ENCODE data around the gene ENOX1. TPM values are rescaled to one million over a fixed set of nuclear protein-coding genes. Genes with fewer than 3 reads are reported as not detected.
"Not testable (repeated sequence)": the region's sequence is repeated elsewhere in the genome, so short reads cannot be mapped to it uniquely, and the experiment has no call there.

The ENOX1 gene
- total and polyA plus RNA-seq, 5 donors = 2.1 to 2.6 (median 2.2) TPM

DNA sequence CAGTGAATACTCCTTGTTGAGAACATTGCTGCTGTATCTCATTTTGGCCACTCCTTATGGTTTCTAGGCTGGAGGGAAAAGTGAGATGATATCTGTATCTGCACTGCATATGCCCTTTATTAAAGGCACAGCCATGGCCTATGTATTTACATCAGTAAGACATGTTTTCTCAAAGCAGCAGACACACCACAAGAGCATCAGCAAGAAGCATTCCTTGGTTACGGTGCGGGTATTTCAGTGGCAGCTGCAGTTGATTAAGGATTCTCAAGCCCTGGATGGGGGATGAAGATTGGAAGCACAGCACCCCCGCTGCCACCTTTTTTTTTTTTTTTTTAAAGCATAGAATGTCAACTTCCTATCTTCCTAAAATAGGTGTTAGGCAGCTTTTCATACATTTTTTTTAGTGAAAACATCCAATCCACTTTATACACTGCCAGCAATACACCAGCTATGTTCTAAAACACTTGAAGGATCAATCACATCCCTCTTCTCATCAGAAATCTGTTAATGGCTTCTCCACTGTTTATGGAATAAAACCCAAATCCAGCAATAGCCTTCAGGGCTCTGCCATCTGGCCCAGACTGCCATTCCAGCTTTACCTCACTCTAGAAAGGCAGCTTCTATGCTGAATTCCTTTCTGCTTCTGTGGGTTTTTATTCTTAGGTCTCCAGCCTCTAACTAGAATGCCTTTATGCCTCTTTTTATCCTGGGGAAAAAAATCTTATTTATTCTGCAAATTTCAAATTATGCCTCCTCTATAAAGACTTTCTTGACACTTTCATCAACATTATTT is 432.4 kb downstream of the ENOX1 start:
- Histone ChIP-seq H3K4me3 (ENCODE audit: low read length) (no peak overlapping the region), H3K9me3 (ENCODE audit: control insufficient read depth, low read length) (no peaks in the 10 kb centered on the region), H3K27me3 (ENCODE audit: control insufficient read depth, insufficient read depth) (no peaks in the 10 kb centered on the region), H3K27ac (ENCODE audit: low read length) (no peak overlapping the region), H3K4me1 (ENCODE audit: control insufficient read depth, insufficient read depth, low read length) (peaks cover 6% of the 10 kb centered on the region)
- WGBS = 96% methylated on average over 3 of the region's 3 CpGs
- intact Hi-C loops (cut with DNase I) = no loop called here
- DNase-seq (no peak), ATAC-seq (no peak)

DNA sequence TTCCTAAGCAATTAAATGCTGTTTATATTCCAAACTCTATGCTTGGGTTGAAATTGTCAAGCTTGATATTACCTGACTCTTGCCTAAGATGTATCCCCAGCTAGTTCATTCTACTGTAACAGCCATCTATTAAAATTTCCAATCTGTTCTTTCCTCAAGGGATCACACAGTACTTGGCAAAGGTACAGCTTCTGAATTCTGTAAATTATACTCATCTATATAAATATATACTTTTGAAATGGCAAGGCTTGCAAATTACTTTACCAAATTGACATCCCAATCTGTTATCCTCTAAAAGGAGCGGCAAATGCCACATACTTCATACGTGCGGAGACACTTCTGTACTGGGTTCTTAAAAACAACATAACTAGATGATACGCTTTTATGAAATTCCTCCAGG is 433.1 kb downstream of the ENOX1 start:
- intact Hi-C loops (cut with DNase I) = no loop called here
- ATAC-seq (no peak), DNase-seq (no peak)
- no peak overlapping the region for H3K27ac ChIP-seq (ENCODE audit: low read length)
- H3K4me1 ChIP-seq (ENCODE audit: control insufficient read depth, insufficient read depth, low read length) = peaks cover 6% of the 10 kb centered on the region
- no peaks in the 10 kb centered on the region for H3K9me3 ChIP-seq (ENCODE audit: control insufficient read depth, low read length)
- no peaks in the 10 kb centered on the region for H3K27me3 ChIP-seq (ENCODE audit: control insufficient read depth, insufficient read depth)
- no peak overlapping the region for H3K4me3 ChIP-seq (ENCODE audit: low read length)
- WGBS = 97% methylated on average over 4 of the region's 4 CpGs

DNA sequence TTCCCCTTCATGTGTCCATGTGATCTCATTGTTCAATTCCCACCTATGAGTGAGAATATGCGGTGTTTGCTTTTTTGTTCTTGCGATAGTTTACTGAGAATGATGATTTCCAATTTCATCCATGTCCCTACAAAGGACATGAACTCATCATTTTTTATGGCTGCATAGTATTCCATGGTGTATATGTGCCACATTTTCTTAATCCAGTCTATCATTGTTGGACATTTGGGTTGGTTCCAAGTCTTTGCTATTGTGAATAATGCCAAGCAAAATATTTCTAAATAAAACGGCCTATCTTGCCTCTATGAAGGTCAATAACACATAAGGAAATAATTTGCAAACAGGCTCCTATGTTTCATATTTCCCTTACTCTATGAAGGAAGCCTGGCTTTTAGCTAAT is 435.2 kb downstream of the ENOX1 start:
- H3K9me3 ChIP-seq (ENCODE audit: control insufficient read depth, low read length); H3K27ac ChIP-seq (ENCODE audit: low read length); DNase-seq; ATAC-seq; intact Hi-C loops (cut with DNase I); H3K4me3 ChIP-seq (ENCODE audit: low read length); H3K27me3 ChIP-seq (ENCODE audit: control insufficient read depth, insufficient read depth); H3K4me1 ChIP-seq (ENCODE audit: control insufficient read depth, insufficient read depth, low read length): not testable (repeated sequence)
- WGBS = 83% methylated on average over 3 of the region's 3 CpGs

DNA sequence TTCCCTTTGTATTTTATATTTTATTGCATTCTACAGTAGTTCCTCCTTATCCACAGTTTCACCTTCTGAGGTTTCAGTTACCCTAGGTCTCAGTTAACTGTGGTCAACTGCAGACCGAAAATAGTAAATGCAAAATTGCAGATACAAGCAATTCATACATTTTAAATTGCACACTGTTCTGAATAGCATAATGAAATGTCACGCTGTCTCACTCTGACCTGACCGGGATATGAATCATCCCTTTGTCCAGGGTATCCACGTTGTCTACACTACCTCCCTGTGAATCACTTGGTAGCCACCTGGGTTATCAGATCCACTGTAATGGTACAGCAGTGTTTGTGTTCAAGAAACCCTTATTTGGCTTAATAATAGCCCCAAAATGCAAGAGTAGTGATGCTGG is 438.4 kb downstream of the ENOX1 start:
- DNase-seq (no peak), ATAC-seq (no peak)
- no peaks in the 10 kb centered on the region for H3K27me3 ChIP-seq (ENCODE audit: control insufficient read depth, insufficient read depth)
- intact Hi-C loops (cut with DNase I) = no loop called here
- H3K4me1 ChIP-seq (ENCODE audit: control insufficient read depth, insufficient read depth, low read length) = no peaks in the 10 kb centered on the region
- 79% methylated on average over 4 of the region's 4 CpGs for WGBS
- H3K9me3 ChIP-seq (ENCODE audit: control insufficient read depth, low read length) = no peaks in the 10 kb centered on the region
- no peak overlapping the region for H3K4me3 ChIP-seq (ENCODE audit: low read length)
- no peak overlapping the region for H3K27ac ChIP-seq (ENCODE audit: low read length)

DNA sequence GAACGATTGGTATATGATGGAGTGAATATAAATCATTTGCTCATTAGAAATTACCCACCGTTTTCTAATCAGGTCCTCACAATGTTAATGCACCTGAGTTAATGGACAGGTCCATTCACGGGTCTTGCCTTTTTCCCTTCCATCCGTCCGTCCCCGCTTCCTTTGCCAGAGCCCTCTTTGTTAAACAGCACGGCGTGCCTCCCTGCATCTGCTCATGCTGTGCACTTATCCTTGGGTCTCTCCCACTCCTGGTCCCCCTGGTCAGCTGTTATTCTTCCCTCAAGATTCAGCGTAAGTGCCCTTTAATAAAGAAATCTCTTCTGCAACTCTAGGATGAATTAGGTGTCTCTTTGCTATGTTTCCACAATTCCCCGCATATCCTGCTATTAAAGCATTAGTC is 438.9 kb downstream of the ENOX1 start:
- no peak overlapping the region for H3K27ac ChIP-seq (ENCODE audit: low read length)
- H3K4me3 ChIP-seq (ENCODE audit: low read length) = no peak overlapping the region
- ATAC-seq (no peak), DNase-seq (no peak)
- no peaks in the 10 kb centered on the region for H3K9me3 ChIP-seq (ENCODE audit: control insufficient read depth, low read length)
- H3K4me1 ChIP-seq (ENCODE audit: control insufficient read depth, insufficient read depth, low read length) = no peaks in the 10 kb centered on the region
- no peaks in the 10 kb centered on the region for H3K27me3 ChIP-seq (ENCODE audit: control insufficient read depth, insufficient read depth)
- 89% methylated on average over 10 of the region's 10 CpGs for WGBS
- intact Hi-C loops (cut with DNase I) = no loop called here

DNA sequence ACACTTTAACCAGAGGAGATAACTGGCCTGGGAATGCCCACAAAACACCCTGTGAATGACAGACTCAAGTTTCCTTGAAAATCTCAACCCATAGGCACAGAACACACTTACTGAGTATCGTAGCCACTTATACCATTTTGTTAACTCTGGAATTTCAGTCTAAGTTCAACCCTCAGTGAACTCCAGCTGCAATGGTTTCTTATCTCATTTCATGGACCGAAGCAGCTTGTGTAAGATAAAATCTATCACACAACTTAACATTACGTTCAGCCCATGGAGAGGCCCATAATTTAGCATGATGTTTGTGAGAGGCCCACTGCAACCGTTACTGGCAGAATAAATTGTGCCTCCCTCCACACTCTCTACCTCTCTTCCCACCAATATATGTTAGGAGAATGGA is 440.3 kb downstream of the ENOX1 start:
- Histone ChIP-seq H3K9me3 (ENCODE audit: control insufficient read depth, low read length) (no peaks in the 10 kb centered on the region), H3K27me3 (ENCODE audit: control insufficient read depth, insufficient read depth) (no peaks in the 10 kb centered on the region), H3K4me3 (ENCODE audit: low read length) (no peak overlapping the region), H3K4me1 (ENCODE audit: control insufficient read depth, insufficient read depth, low read length) (no peaks in the 10 kb centered on the region), H3K27ac (ENCODE audit: low read length) (no peak overlapping the region)
- DNase-seq (no peak), ATAC-seq (no peak)
- 44% methylated on average over 4 of the region's 4 CpGs for WGBS
- intact Hi-C loops (cut with DNase I) = no loop called here

DNA sequence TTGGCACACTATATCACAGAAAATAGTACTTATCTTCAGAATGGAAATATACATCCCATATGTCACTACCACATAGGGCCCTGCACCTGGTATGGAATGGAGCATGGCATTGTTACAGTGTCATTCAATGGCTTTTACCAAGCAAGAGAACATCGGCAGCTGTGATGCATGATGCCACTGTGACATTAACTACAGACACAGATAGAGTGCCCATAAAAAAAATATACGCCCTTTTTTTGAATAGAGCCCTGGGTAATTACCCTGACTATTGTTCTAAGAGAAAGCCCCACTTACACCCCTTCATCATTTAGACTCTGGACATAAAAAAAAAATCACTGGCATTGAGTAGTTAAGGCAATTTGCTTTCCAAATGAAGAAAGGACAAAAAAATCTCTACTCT is 443.1 kb downstream of the ENOX1 start:
- DNase-seq = no peak
- no peak for ATAC-seq
- intact Hi-C loops (cut with DNase I) = no loop called here
- Histone ChIP-seq H3K4me1 (ENCODE audit: control insufficient read depth, insufficient read depth, low read length) (no peaks in the 10 kb centered on the region), H3K9me3 (ENCODE audit: control insufficient read depth, low read length) (no peaks in the 10 kb centered on the region), H3K27ac (ENCODE audit: low read length) (no peak overlapping the region), H3K27me3 (ENCODE audit: control insufficient read depth, insufficient read depth) (no peaks in the 10 kb centered on the region), H3K4me3 (ENCODE audit: low read length) (no peak overlapping the region)
- 94% methylated on average over 2 of the region's 2 CpGs for WGBS

DNA sequence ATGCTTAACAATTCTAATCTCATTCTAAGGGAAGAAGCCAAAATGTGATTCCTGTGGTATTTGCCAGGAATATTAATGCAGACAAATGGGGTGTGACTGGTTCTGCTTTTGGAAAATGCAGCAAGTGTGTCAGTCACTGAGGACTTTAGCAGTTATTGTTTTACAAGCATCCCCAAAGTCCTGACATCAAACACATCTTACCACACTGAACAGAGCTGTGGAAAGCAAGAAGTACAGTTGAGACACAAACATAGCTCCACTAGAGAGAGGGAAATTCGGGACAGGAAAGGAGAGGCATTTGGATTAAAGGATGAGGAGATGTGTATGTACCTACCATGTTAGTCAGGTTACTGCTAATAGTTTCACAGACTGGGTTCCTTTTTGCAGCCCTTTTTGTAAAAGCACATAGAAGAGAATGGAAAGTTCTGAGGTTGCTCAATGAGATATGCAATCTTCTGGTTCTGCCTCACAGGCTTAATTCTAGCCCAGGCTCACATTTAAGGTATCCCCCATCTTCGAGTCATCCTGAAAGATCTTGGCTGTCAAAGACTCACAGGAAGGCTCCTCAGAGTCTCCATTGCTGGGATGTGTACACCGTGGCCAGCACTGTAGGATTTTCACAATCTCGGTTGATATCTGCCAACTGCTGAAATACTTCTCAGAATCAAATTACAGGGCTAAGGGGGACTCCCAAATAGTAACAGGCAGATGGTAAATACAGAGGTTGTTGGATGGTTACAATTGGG is 446.8 kb downstream of the ENOX1 start:
- Histone ChIP-seq H3K4me1 (ENCODE audit: control insufficient read depth, insufficient read depth, low read length) (no peaks in the 10 kb centered on the region), H3K27me3 (ENCODE audit: control insufficient read depth, insufficient read depth) (no peaks in the 10 kb centered on the region), H3K9me3 (ENCODE audit: control insufficient read depth, low read length) (no peaks in the 10 kb centered on the region), H3K4me3 (ENCODE audit: low read length) (no peak overlapping the region), H3K27ac (ENCODE audit: low read length) (no peak overlapping the region)
- DNase-seq (no peak), ATAC-seq (no peak)
- 88% methylated on average over 4 of the region's 4 CpGs for WGBS
- intact Hi-C loops (cut with DNase I) = no loop called here

DNA sequence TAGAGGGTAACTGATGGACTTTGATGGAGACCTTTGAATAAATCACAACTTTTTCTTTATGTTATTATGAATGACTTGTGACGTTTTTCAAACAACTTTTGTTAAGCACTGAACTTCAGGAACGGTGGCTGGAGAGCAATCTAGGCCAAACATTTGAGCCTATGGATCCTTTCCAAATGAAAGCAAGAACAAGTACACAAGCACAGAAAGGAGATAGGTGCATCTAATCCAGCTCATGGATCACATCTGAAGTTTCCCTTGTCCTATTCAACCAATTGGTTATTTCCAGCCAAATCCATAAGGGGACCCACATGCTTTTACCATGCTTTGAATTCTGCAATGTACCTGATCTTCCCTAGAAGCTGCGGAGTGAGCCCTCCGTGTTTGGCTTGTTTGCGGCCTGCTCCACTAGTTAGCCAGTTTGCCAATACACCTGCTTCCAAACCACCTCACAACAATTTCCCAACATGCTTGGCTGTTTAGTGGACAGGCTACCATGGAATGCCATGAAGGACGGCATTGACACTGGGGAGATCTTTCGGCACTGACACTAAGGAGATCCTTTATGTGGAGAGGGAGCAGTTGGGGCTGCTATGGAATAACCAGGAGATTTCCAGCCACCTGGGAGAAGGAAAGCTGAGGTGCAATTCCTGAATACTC is 447.5 kb downstream of the ENOX1 start:
- ATAC-seq (no peak), DNase-seq (no peak)
- Histone ChIP-seq H3K27me3 (ENCODE audit: control insufficient read depth, insufficient read depth) (no peaks in the 10 kb centered on the region), H3K9me3 (ENCODE audit: control insufficient read depth, low read length) (no peaks in the 10 kb centered on the region), H3K4me3 (ENCODE audit: low read length) (no peak overlapping the region), H3K4me1 (ENCODE audit: control insufficient read depth, insufficient read depth, low read length) (no peaks in the 10 kb centered on the region), H3K27ac (ENCODE audit: low read length) (no peak overlapping the region)
- intact Hi-C loops (cut with DNase I) = no loop called here
- WGBS = 82% methylated on average over 7 of the region's 7 CpGs

DNA sequence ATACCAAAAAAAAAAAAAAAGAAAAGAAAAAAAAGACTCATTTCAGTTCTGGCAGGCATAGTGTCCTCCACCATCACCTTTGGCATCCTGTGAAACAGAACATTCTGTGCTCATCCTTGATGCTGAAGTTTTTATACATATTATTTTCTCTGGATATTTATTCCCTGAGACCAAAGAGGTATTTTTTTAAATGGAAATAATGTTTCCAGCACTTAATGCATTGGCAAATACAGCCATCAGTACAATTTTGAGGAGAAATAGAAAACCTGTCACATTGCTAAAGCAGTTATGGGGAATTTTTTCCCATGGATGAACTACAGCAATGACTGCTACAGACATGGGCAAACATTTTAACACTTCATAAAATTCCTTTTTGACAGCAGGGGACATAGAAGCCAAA is 451.0 kb downstream of the ENOX1 start:
- peaks cover 4% of the 10 kb centered on the region for H3K4me1 ChIP-seq (ENCODE audit: control insufficient read depth, insufficient read depth, low read length)
- DNase-seq (no peak), ATAC-seq (no peak)
- intact Hi-C loops (cut with DNase I) = no loop called here
- no peaks in the 10 kb centered on the region for H3K27me3 ChIP-seq (ENCODE audit: control insufficient read depth, insufficient read depth)
- no peaks in the 10 kb centered on the region for H3K9me3 ChIP-seq (ENCODE audit: control insufficient read depth, low read length)
- H3K27ac ChIP-seq (ENCODE audit: low read length) = no peak overlapping the region
- no peak overlapping the region for H3K4me3 ChIP-seq (ENCODE audit: low read length)

DNA sequence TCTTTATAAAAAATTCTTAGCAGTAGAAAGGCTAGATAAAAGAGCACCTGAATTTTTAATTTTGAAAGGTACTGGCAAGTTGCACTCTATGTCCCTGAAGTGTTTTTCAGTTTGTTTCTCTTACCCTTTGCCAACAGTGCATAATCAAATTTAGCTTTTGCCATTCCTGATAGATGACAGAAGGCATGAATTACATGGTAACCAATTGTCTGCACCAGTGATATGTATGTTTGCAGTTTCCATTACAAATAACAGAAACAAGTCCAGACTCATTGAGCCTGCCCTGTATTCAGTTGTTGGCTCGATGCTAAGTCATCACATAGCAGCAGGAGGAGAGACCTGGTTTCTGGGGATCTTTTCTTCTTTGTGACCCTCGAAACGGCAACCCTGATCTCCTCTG is 453.6 kb downstream of the ENOX1 start:
- peaks cover 4% of the 10 kb centered on the region for H3K4me1 ChIP-seq (ENCODE audit: control insufficient read depth, insufficient read depth, low read length)
- DNase-seq = no peak
- intact Hi-C loops (cut with DNase I) = no loop called here
- H3K27me3 ChIP-seq (ENCODE audit: control insufficient read depth, insufficient read depth) = no peaks in the 10 kb centered on the region
- H3K4me3 ChIP-seq (ENCODE audit: low read length) = no peak overlapping the region
- ATAC-seq = no peak
- H3K27ac ChIP-seq (ENCODE audit: low read length) = no peak overlapping the region
- no peaks in the 10 kb centered on the region for H3K9me3 ChIP-seq (ENCODE audit: control insufficient read depth, low read length)
- 92% methylated on average over 3 of the region's 3 CpGs for WGBS

Measured in right cardiac atrium (tissue), 5 donors.